Measurements from ENCODE around the gene ANAPC2.
"Not testable (repeated sequence)": the region's sequence is repeated elsewhere in the genome, so short reads cannot be mapped to it uniquely, and the experiment has no call there.

Gene ANAPC2

DNA sequence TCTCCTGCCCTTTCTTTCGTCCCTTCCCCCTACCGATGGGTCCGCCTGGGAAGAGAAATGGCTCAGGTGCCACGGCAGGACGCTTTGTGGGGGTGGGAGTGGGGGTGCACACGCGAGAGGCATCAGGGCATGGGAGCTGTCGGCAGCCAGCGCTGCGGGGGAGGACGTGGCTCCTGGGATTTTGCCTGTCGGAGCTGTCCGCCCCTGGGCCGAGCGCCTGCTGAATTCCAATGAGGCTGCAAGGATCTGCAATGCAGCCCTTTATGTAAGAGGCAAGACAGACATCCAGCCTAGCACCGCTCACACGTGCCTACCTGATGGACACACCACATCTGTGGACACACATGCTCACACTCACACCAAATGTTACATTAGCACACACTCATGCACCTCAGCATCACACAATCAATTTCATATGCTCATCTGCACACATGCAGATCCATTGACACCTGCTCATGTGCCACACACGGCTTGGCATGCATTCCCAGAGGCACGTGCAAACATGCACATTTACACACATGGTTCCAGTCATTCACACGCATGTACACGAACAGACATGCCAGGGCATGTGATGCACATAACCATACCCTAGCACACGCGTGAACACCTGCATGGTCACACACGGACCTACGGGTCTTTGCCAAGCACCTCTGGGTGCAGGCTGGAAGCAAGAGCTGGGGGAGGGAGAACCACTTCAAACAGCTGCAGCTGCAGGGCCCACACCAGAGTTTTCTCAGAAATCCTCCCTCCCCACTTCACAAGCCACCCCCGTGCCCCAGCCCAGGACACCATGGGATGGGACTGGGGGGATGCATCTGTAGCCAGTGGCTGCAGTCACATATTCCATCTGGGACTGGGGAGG is 48.0 kb downstream of the ANAPC2 start:
- DNase-seq, result no peak

DNA sequence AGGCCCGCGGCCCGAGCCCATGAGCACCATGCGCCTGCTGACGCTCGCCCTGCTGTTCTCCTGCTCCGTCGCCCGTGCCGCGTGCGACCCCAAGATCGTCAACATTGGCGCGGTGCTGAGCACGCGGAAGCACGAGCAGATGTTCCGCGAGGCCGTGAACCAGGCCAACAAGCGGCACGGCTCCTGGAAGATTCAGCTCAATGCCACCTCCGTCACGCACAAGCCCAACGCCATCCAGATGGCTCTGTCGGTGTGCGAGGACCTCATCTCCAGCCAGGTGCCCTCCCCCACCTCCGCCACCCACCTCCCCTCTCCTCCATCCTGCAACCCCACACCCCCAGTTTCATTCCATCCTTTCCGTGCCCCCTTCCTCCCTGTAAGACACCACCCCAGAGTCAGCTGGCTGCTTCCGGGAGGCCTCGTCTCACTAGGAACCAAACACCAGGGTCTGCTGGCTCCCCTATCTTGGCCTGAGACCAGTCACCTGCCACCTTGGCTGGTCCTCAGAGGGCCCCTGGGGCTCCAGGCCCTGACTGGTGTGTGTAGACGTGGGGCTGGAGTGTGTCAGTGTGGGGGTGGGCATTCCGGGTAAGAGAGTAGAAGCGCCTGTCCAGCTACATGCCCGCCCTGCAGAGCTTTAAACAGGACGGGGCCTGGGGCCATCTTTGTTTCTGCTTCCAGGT is 48.8 kb downstream of the ANAPC2 start:
- DNase-seq, result no peak

DNA sequence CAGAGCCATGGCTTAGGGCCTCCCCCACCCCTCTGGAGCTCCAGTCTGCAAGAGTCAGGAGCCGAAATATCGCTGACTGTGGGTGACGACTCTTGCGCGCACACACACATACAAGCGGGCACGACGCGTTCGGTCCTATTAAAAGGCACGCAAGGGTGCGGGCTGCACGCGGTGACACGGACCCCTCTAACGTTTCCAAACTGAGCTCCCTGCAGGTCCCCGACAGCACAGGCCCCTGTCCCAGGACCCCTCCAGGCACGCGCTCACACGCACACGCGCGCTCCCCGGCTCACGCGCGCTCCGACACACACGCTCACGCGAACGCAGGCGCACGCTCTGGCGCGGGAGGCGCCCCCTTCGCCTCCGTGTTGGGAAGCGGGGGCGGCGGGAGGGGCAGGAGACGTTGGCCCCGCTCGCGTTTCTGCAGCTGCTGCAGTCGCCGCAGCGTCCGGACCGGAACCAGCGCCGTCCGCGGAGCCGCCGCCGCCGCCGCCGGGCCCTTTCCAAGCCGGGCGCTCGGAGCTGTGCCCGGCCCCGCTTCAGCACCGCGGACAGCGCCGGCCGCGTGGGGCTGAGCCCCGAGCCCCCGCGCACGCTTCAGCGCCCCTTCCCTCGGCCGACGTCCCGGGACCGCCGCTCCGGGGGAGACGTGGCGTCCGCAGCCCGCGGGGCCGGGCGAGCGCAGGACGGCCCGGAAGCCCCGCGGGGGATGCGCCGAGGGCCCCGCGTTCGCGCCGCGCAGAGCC is 49.5 kb downstream of the ANAPC2 start, which contains the start of gene GRIN1:
Gene GRIN1 (plus strand): TSS at position 433 of the 746 bp plus-strand sequence. CDS start 333 bp downstream, outside the sequence.
- DNase-seq, result peak; percentile 30

DNA sequence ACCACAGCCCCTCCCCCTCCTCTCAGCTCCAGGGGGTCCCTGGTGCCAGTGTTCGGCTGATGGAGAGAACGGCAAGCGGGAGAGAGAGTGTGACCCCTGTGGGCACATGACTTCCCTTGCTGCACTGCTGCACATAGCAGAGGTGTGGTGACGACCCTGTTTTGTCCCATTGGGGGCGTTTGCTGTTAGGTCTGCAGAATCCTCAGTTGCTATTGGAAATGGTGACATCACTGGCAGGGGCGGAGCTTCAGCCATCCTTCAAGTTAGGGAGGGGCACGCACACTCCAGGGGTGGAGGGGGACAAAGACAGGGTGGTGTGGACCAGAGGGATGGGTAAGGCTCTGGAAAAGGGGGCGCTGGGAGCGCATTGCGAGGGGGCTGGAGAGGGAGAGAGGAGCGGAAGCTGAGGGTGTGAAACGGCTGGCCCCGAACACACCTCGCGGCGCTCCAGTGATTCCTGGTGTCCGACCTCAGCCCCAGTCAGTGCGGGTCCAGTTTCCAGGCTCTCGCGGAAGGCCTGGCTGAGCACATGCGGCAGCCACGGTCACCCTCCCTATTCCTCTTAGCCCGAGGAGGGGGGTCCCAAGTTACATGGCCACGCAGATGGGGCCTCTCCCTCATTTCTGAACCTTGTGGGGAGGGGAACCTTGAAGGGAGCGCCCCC is 50.2 kb downstream of the ANAPC2 start:
- no peak for DNase-seq

DNA sequence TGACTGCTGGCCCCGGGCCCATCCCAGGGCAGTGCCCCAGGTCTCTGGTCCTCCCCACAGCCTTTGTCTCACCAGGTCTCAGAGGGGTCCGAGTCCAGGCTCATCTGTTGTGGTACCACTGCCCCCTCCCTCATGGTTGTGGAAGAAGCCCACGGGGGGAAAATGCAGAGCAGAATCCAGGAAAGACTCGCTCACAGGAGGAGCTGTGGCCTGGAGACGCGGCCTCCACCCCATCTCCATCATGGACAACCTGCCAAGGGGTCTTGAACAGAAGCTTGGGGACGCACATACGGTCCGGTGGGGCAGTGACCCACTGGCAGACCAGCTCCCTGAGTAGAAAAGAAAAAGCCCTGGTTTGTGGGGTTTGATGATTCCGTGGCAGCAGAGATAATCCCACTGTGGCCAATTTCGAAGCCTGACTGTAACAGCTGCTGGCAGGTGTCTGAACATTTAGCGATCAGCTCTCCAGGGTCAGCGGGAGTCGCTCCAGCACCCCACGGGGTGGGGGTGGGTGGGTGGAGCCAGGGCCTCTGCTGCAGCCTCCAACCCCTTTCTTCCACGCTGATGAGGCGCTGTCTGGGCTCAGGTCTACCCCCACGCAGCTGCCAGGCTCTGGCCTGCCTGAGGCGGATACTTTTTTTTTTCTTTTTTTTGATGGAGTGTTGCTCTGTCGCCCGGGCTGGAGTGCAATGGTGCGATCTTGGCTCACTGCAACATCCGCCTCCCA is 51.3 kb downstream of the ANAPC2 start:
- DNase-seq, result no peak

DNA sequence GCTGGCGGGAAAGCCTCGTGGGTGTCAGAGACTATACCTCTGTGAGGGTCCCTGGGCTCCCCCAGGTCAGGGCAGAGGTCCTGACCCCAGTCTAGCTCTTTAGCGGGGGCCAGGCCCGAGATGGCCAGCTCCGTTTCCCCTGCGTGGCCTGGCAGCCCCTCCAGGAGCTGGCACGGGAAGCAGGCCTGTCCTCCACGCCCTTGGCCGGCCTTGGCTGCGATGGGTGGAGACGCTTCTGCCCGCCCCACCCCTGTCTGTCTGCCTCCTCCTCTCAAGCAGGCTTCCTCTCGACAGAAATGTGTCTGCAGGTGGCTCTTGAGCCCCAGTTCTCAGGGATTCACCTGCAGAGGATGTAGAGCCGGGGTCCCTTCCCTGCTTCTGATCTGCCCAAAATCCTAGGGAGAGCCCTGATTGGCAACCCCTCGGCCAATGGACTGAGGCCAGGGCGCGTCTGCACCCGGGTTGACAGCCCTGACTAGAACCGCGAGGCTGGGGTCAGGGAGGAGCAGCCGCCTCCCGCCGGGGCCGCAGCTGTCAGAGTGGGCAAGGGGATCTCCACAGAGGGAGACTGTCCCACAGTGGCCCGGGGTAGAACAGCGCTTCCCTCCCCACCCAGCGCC is 52.0 kb downstream of the ANAPC2 start:
- no peak for DNase-seq

DNA sequence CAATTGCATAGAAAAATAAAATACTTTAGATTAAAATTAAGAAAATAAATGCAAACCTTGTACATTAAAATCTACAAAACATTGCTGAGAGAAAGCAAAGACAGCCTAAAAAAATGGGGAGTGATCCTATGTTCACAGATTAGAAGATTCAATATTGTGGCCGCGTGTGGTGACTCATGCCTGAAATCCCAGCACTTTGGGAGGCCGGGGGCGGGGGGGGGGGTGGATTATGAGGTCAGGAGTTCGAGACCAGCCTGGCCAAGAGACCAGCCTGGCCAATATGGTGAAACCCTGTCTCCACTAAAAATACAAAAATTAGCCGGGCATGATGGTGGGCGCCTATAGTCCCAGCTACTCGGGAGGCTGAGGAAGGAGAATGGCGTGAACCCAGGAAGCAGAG is 53.2 kb downstream of the ANAPC2 start:
- DNase-seq, result not testable (repeated sequence)

DNA sequence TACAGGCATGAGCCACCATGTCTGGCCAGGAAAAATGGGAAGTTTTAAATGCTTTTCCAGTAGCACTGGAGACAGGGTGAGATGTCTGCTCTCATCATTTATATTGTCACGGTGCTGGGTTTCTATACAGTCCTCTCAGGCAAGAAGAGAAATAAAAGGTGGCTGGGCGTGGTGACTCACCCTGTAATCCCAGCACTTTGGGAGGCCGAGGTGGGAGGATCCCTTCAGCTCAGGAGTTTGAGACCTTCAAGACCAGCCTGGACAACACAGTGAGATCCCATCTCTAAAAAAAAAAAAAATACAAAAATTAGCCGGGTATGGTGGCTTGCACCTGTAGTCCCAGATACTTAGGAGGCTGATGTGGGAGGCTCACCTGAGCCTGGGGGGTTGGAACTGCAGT is 54.2 kb downstream of the ANAPC2 start:
- no peak for DNase-seq

DNA sequence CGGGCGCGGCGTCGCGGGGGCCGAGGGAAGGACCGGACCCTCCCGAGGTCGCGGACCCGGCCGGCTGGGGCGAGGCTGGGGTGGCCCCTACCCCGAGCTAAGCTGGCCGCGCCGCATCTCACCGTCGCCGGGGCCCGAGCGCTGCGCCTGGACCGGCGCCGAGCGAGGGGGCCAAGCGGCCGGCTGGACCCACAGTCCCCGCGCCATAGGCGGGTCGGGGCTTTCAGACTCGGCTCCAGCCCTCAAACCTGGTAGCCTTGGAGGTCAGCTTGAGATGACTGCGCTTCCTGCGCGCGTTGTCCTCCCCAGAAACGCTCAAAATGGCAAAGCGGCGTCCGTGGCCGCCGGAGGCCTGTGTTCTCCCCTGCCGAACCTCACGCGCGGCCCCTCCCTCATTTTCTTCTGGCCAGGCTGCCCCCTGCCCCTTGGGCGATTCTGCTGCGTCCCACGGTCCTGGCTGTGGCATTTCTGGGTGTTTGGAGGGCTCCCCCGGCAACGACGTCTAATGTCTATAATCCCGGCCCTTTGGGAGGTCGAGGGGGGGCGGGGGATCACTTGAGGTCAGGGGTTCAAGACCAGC is 58.1 kb downstream of the ANAPC2 start:
- DNase-seq, result no peak

DNA sequence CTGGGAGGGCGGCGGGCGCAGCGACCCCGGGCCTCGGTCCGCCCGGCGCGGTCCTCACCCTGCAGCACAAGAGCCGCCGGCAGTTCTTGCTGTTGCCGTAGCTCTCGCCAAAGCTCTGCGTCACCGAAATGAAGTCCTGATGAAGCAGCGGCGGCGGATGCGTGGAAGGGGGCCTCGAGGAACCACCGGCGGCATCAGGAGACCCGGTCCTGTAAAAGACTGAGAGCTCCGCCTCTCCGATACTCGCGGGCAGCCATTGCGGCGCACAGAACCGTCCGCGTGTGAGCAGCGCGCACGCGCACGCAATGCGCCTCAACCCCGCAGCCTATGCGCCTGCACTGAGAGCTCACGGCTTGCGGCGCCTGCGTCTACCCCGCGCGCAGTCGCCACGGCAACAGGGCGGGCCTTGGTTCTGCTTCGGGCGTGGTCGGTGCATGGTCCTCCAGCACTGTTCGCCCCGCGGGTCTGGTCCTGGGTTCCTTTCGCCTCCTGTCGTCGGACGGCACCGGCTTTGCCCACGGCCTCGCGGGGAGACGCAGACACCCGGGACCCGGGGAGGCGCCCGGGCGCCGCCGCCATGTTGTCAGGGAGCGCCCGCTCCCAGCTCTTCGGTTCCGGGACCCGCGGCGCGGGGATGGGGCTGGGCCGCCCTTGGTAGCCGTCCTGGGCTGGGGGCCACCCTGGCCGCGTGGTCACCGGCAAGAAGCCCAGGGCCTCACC is 58.7 kb downstream of the ANAPC2 start:
- DNase-seq, result peak; percentile 92

DNA sequence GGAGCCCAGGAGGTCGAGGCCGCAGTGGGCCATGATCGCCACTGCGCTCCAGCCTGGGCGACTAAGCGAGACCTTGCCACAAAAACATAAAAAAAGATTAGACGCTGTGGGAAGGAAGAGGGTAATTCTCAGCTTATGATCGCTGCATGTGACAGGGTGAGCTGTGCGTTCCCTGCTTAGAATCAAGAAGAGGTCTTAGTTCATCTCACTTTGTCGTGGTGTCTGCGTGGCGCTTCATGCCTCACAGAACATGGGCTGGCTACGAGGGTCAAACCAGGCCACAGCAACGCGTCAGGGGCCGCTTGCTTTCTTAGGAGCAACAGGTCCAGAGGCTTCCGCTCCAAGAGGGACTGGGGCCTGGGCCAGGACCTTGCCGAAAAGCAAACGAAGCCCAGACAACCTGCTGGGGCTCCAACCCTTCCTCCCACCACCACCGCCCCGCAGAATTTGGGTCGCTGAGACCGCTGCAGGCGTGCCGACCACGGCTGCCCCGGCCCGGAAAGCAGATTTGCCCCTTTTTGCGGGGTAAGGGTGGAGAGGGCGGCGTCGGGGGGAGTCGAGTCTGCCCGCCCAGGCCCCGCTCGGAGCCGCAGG is 59.4 kb downstream of the ANAPC2 start:
- no peak for DNase-seq

DNA sequence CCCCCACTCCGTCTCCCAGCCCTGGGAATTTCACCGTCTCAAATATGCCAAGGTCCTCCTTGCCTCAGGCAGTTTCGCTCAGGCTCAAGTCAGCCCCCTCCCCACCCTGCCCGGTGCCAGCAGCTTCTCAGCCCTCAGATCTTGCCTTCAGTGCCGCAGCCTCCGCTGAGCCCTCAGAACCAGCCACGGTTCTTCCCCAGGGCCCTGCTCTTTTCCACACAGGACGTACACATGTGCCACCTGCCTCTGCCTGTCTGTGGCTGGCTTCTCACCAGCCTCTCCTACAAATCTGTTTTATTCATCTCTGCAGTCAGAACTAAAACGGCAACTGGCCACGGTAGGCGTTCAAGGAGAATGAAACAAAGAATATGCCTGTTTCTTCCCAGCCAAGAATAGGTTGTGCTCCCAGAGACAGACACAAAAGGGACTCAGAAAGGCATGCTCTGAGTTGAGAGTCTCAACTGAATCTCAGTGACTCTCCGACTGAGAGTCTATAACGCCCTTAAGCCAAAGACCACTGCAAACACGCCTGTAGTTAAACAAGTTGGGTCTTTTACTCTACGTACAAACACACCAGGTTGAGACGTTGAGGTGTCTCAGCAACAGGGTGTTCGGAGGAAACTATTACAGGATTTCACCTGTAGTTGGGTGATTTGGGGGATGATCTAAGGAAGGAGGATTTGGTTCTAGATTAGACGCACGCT is 60.0 kb downstream of the ANAPC2 start:
- DNase-seq, result no peak

DNA sequence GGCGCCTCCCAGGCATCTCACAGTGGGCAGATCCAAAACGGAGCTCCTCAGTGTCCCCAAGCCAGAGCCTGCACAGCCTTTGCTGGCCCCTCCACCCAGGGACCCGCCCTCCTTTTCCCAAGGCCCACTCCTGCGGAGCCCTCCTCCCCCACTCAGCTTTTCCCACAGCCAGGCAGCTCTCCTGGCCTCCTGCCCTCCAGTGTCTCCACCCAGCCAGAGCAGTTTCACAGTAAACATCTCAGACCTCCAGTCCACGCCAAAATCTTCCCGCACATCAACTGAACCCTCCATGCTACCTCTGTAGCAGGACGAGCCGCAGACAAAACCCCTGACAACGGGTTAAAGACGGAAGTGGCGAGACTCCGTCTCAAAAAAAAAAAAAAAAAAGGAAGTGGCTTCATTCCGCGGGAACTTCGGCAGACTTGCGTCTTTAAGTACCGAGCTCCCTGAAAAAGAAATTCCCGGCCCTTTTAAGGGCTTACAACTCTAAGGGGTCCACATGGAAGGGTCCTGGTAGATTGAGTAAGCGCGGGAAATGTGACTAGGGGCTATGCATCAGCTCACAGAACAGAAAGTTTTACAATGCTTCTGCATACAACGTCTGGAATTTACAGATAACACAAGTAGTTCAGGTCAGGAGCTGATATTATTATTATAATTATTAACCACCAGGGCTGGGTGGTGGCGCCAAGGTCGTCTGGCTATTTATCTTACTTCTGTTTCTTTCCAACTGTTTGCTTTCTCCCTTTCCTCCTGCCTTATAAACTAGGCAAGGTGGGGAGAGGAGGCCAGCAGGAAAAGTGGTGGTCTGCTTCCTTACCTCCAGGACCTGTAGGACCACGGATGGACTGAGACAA is 60.8 kb downstream of the ANAPC2 start:
- DNase-seq, result peak; percentile 49

DNA sequence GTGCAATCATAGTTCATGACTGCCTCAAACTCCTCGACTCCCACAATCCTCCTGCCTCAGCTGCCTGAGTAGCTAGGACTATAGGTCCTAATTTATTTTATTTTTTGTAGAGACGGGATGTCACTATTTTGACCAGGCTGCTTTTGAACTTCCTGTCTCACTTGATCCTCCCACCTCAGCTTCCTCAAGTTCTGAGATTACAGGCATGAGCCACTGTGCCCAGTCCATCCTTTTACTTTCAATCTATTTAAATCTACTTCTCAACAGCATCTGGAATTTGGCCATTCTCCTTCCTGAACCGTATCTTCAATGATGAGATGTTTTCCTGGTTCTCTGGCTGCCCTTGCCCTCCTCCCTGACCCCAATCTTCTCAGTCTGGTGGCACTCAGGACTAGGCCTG is 61.6 kb downstream of the ANAPC2 start:
- DNase-seq, result no peak
